Neural cell (in vitro differentiated cells): ENCODE data around the gene STK36.

Experiments used
- EP300 ChIP-seq: fragments of 450-650 bp; conservative IDR thresholded peaks from 2 replicates; pipeline ENCODE4 v1.6.1; 2014; ENCODE audit warnings: antibody characterized with exemption, mild to moderate bottlenecking, moderate library complexity; ENCODE audit not compliant: poor library complexity, severe bottlenecking
- EZH2 ChIP-seq: fragments of 200-600, 300-800 bp; shearing (Covaris generic), sonication (generic); IDR thresholded peaks from 2 replicates; pipeline ENCODE4 v1.6.1; 2014; ENCODE audit warnings: antibody characterized with exemption, low read length, borderline replicate concordance, mild to moderate bottlenecking; ENCODE audit not compliant: insufficient read depth, poor library complexity, severe bottlenecking
- MXI1 ChIP-seq: fragments of 450-650 bp; conservative IDR thresholded peaks from 2 replicates; pipeline ENCODE4 v1.6.1; 2014; ENCODE audit warnings: antibody characterized with exemption, mild to moderate bottlenecking; ENCODE audit not compliant: poor library complexity, severe bottlenecking
- POLR2AphosphoS5 ChIP-seq: IDR thresholded peaks from 2 replicates; pipeline ENCODE4 v1.6.1; 2012
- RAD21 ChIP-seq: fragments of 450-650 bp; conservative IDR thresholded peaks from 2 replicates; pipeline ENCODE4 v1.6.1; 2014; ENCODE audit warnings: antibody characterized with exemption, mild to moderate bottlenecking, moderate library complexity
- SMC3 ChIP-seq: fragments of 450-650 bp; conservative IDR thresholded peaks from 2 replicates; pipeline ENCODE4 v1.6.1; 2014; ENCODE audit warnings: antibody characterized with exemption, mild to moderate bottlenecking, moderate library complexity; ENCODE audit not compliant: poor library complexity
- TAF1 ChIP-seq: IDR thresholded peaks from 2 replicates; pipeline ENCODE4 v1.6.1; 2012; ENCODE audit warnings: low read depth
- TF ChIP-seq, protein P1 (sequence below): fragments of 450-650 bp; IDR thresholded peaks from 2 replicates; pipeline ENCODE4 v1.5.1; 2014; ENCODE audit warnings: antibody characterized with exemption, mild to moderate bottlenecking, moderate library complexity; ENCODE audit not compliant: poor library complexity, severe bottlenecking
- TF ChIP-seq, protein P2 (sequence below): IDR thresholded peaks from 2 replicates; pipeline ENCODE4 v1.6.1; 2012; ENCODE audit warnings: borderline replicate concordance

DNA sequence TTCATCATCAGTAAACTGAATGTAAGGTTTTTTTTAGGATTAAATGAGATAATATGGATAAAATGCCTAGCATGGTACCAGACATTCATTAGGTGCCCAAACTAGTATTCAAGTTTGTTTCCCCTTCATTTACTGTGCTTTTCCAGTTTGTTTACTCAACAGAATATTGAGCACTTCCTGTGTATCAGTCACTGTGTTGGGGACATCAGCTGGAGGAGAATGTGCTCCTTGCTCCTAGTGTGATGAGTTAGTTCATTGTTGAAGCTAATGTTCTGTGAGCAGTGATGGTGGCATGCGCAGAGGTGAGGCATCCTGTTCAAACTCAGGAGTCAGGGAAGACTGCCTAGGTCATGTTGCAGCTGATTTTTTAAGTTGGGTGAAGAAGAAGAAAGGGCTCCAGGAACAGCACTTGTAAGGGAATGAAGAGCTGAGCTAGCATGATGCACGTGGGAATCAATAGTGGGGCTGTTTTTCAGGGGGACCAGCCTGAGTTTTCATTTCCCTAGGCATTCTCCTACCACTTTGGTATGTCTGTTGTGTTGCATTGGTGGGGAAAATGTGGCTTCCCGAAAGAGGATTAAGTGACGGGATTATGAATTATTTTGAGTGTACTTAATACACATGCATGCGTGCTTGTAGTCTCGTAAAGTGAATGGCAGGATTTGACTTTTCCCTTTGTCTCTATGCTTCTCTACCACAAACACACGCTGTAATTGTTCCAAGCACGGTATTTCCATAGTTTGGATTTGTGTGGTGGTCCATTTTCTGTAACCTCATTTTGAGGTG lies 62.5 kb downstream of the STK36 start:
- TF ChIP-seq TAF1: no peak
- TF ChIP-seq POLR2AphosphoS5: no peak
- no peak for TF ChIP-seq EP300
- TF ChIP-seq, protein P1, sequence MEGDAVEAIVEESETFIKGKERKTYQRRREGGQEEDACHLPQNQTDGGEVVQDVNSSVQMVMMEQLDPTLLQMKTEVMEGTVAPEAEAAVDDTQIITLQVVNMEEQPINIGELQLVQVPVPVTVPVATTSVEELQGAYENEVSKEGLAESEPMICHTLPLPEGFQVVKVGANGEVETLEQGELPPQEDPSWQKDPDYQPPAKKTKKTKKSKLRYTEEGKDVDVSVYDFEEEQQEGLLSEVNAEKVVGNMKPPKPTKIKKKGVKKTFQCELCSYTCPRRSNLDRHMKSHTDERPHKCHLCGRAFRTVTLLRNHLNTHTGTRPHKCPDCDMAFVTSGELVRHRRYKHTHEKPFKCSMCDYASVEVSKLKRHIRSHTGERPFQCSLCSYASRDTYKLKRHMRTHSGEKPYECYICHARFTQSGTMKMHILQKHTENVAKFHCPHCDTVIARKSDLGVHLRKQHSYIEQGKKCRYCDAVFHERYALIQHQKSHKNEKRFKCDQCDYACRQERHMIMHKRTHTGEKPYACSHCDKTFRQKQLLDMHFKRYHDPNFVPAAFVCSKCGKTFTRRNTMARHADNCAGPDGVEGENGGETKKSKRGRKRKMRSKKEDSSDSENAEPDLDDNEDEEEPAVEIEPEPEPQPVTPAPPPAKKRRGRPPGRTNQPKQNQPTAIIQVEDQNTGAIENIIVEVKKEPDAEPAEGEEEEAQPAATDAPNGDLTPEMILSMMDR: no peak
- no peak for TF ChIP-seq EZH2
- TF ChIP-seq, protein P2, sequence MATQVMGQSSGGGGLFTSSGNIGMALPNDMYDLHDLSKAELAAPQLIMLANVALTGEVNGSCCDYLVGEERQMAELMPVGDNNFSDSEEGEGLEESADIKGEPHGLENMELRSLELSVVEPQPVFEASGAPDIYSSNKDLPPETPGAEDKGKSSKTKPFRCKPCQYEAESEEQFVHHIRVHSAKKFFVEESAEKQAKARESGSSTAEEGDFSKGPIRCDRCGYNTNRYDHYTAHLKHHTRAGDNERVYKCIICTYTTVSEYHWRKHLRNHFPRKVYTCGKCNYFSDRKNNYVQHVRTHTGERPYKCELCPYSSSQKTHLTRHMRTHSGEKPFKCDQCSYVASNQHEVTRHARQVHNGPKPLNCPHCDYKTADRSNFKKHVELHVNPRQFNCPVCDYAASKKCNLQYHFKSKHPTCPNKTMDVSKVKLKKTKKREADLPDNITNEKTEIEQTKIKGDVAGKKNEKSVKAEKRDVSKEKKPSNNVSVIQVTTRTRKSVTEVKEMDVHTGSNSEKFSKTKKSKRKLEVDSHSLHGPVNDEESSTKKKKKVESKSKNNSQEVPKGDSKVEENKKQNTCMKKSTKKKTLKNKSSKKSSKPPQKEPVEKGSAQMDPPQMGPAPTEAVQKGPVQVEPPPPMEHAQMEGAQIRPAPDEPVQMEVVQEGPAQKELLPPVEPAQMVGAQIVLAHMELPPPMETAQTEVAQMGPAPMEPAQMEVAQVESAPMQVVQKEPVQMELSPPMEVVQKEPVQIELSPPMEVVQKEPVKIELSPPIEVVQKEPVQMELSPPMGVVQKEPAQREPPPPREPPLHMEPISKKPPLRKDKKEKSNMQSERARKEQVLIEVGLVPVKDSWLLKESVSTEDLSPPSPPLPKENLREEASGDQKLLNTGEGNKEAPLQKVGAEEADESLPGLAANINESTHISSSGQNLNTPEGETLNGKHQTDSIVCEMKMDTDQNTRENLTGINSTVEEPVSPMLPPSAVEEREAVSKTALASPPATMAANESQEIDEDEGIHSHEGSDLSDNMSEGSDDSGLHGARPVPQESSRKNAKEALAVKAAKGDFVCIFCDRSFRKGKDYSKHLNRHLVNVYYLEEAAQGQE: no peak
- no peak for TF ChIP-seq RAD21
- no peak for TF ChIP-seq SMC3
- TF ChIP-seq MXI1: no peak
